GM19438 (cell line): Measurements from ENCODE around the gene SNORC.
A peak's percentile ranks its signal among the peaks of the same experiment; 100 is the strongest.
"Not testable (repeated sequence)": the region's sequence is repeated elsewhere in the genome, so short reads cannot be mapped to it uniquely, and the experiment has no call there.

Experiments
- ATAC-seq: cut with Tn5 transposase; IDR thresholded peaks from one replicate; pipeline ENCODE4 v1.9.1; 2021; ENCODE audit warnings: low read depth; ENCODE audit not compliant: unreplicated experiment

Gene SNORC

GRCh38 chr2:232870018-232870765, at the start of gene SNORC:
SNORC (plus strand) TSS chr2:232870264; CDS start chr2:232870342, 78 bp downstream.
- ATAC-seq = no peak

- ATAC-seq = no peak
These were observed 40.1 kb upstream of the SNORC start for GRCh38 chr2:232829988-232830387.

GRCh38 chr2:232831496-232831895, 38.6 kb upstream of the SNORC start:
- no peak for ATAC-seq

GRCh38 chr2:232833830-232834229, 36.2 kb upstream of the SNORC start:
- ATAC-seq = no peak

- no peak for ATAC-seq
These were observed 34.3 kb upstream of the SNORC start for GRCh38 chr2:232835687-232836208.

- ATAC-seq = no peak
These were observed 33.1 kb upstream of the SNORC start for GRCh38 chr2:232836934-232837333.

- ATAC-seq = peak; percentile 91
These were observed 31.6 kb upstream of the SNORC start for GRCh38 chr2:232838406-232838874.

- no peak for ATAC-seq
These were observed 30.5 kb upstream of the SNORC start for GRCh38 chr2:232839411-232840079.

GRCh38 chr2:232842689-232843088, 27.4 kb upstream of the SNORC start:
- no peak for ATAC-seq

GRCh38 chr2:232843834-232844233, 26.2 kb upstream of the SNORC start:
- no peak for ATAC-seq

GRCh38 chr2:232846055-232846454, 24.0 kb upstream of the SNORC start:
- no peak for ATAC-seq

- ATAC-seq = no peak
These were observed 20.0 kb upstream of the SNORC start for GRCh38 chr2:232850039-232850438.

GRCh38 chr2:232852081-232852480, 18.0 kb upstream of the SNORC start:
- not testable (repeated sequence) for ATAC-seq

GRCh38 chr2:232852676-232853075, 17.4 kb upstream of the SNORC start:
- ATAC-seq = no peak

GRCh38 chr2:232854082-232854481, 16.0 kb upstream of the SNORC start:
- no peak for ATAC-seq

- ATAC-seq = no peak
These were observed 12.9 kb upstream of the SNORC start for GRCh38 chr2:232857158-232857563.

GRCh38 chr2:232859385-232859916, 10.6 kb upstream of the SNORC start:
- ATAC-seq = no peak

- no peak for ATAC-seq
These were observed 9.3 kb upstream of the SNORC start for GRCh38 chr2:232860593-232861241.

GRCh38 chr2:232861353-232861752, 8.7 kb upstream of the SNORC start:
- no peak for ATAC-seq

GRCh38 chr2:232863996-232864395, 6.1 kb upstream of the SNORC start:
- ATAC-seq = no peak

- ATAC-seq = no peak
These were observed 4.9 kb upstream of the SNORC start for GRCh38 chr2:232865165-232865564.
